Lower leg skin (tissue), 3 donors: ENCODE data around the gene UCP3.

Source experiments
- POLR2A ChIP-seq, 2 donors: fragments of 450-650 bp; IDR thresholded peaks; one replicate each; pipeline ENCODE4 v1.6.1; 2016 to 2017; ENCODE audit warnings: antibody characterized with exemption in 2 of 2, mild to moderate bottlenecking in 1 of 2, moderate library complexity in 1 of 2
- TF ChIP-seq, protein P1 (sequence below), 3 donors: fragments of 450-650 bp; IDR thresholded peaks; one replicate each; pipeline ENCODE4 v1.5.1; 2016; ENCODE audit warnings: antibody characterized with exemption in 3 of 3, mild to moderate bottlenecking in 3 of 3, moderate library complexity in 2 of 3

DNA sequence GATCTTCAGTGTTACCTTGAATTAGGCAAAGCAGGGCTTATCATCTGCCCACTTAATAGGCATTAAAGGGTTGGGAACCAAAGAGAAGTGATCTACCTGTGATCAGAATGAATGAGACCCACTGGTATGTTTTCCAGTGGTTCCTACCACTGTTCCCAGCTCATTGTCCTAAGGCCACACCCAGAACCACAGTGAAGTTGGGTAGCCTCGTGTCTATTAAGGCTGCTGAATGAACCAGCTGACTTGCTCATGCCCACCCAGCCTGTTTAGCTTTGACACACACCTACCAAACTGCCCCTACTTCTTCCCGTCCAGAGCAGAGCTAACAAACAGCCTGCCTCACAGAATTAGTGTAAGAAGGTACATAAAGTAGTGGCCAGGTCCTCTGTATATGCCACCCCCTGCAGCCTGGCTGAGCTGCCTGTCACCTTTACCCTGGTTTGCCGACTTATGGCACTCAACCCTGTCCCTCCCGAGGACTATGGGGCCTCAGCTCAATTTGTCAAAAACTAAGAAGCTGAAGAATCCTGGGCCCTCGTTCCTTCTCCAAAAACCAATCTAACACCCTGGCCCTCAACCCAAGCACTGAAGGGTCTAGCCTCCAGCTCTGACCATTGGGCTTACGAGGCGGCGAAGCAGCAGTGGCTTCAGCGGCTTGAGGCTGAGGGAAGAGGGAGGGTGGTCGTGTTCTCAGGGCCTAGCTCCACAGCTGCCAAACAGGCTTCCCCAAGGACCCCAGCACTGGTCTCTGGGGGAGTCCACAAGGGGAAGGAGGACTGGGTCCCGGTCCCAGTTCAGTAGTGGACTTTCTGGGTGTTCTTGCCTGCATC, 36.0 kb downstream of the UCP3 start:
- TF ChIP-seq, protein P1, sequence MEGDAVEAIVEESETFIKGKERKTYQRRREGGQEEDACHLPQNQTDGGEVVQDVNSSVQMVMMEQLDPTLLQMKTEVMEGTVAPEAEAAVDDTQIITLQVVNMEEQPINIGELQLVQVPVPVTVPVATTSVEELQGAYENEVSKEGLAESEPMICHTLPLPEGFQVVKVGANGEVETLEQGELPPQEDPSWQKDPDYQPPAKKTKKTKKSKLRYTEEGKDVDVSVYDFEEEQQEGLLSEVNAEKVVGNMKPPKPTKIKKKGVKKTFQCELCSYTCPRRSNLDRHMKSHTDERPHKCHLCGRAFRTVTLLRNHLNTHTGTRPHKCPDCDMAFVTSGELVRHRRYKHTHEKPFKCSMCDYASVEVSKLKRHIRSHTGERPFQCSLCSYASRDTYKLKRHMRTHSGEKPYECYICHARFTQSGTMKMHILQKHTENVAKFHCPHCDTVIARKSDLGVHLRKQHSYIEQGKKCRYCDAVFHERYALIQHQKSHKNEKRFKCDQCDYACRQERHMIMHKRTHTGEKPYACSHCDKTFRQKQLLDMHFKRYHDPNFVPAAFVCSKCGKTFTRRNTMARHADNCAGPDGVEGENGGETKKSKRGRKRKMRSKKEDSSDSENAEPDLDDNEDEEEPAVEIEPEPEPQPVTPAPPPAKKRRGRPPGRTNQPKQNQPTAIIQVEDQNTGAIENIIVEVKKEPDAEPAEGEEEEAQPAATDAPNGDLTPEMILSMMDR (IDR thresholded peaks at IDR 0.05) = no peak
- no peak for TF ChIP-seq POLR2A (IDR thresholded peaks at IDR 0.05)
